IMR-90 (cell line): ENCODE data around the gene RAD51C. TPM values are rescaled to one million over a fixed set of nuclear protein-coding genes. Genes with fewer than 3 reads are reported as not detected.

Source experiments
- ATAC-seq: fragments of 200-7000 bp; cut with Tn5 transposase; 2 replicates; pipeline ENCODE4 v1.9.1; 2020; ENCODE audit warnings: low read depth, mild to moderate bottlenecking, moderate library complexity
- Bru-seq: library from RNA; stranded (reverse); fragments of 400-500 nt; gene quantifications from one replicate; lab custom pipeline; 2021; lab: Mats Ljungman, UMichigan
- BruChase-seq, 2 experiments: library from RNA; stranded (reverse); fragments of 400-500 nt; gene quantifications; one replicate each; lab custom pipeline; 2021; lab: Mats Ljungman, UMichigan
- BruUV-seq: library from RNA; stranded (reverse); fragments of 400-500 nt; replicated peaks from 2 replicates; lab custom pipeline; 2021; lab: Mats Ljungman, UMichigan
- CTCF ChIA-PET: fragments of 300-600 bp; formaldehyde crosslinking; extraction: SDS; loops from one replicate; lab custom pipeline; 2021; ENCODE audit warnings: antibody characterized with exemption; lab: Yijun Ruan, JAX
- POLR2A ChIA-PET: fragments of 300-600 bp; sonication (Branson Sonifier 250); formaldehyde crosslinking; loops from one replicate; lab custom pipeline; 2022; ENCODE audit warnings: antibody characterized with exemption; ENCODE audit not compliant: unreplicated experiment; lab: Charles Lee
- DNase-seq: peaks from one replicate; pipeline ENCODE4 v3.0.0; 2013
- H2AFZ ChIP-seq: replicated peaks from 2 replicates; pipeline ENCODE3; 2013; ENCODE audit warnings: low read length, mild to moderate bottlenecking; ENCODE audit not compliant: poor library complexity
- H2AK5ac ChIP-seq: 2 replicates; pipeline ENCODE4 v1.6.1; 2013; ENCODE audit warnings: low read depth, low read length, inconsistent platforms
- H2AK9ac ChIP-seq: replicated peaks from 2 replicates; pipeline ENCODE3; 2013; ENCODE audit warnings: mild to moderate bottlenecking, low read depth, low read length, moderate library complexity; ENCODE audit not compliant: poor library complexity
- H2BK120ac ChIP-seq: 2 replicates; pipeline ENCODE4 v1.6.1; 2013; ENCODE audit warnings: low read depth, low read length, inconsistent platforms
- H2BK15ac ChIP-seq: 3 replicates; pipeline ENCODE4 v1.6.1; 2013; ENCODE audit warnings: low read depth, low read length, inconsistent platforms
- H2BK20ac ChIP-seq: 2 replicates; pipeline ENCODE4 v1.6.1; 2013; ENCODE audit warnings: low read depth, mild to moderate bottlenecking, inconsistent platforms, low read length, moderate library complexity
- H2BK5ac ChIP-seq: 2 replicates; pipeline ENCODE4 v1.6.1; 2013; ENCODE audit warnings: mild to moderate bottlenecking, low read depth, low read length, inconsistent platforms; ENCODE audit not compliant: poor library complexity, severe bottlenecking
- H3K14ac ChIP-seq: replicated peaks from 2 replicates; pipeline ENCODE4 v1.6.1; 2013; ENCODE audit warnings: low read depth, low read length, inconsistent platforms
- H3K18ac ChIP-seq: 2 replicates; pipeline ENCODE4 v1.6.1; 2013; ENCODE audit warnings: low read depth, low read length, control low read depth
- H3K23ac ChIP-seq: 2 replicates; pipeline ENCODE4 v1.6.1; 2013; ENCODE audit warnings: low read depth, low read length, inconsistent platforms
- H3K27ac ChIP-seq: 2 replicates; pipeline ENCODE4 v1.5.1; 2013; ENCODE audit warnings: mild to moderate bottlenecking, control low read depth, low read length; ENCODE audit not compliant: insufficient read depth
- H3K27me3 ChIP-seq: 2 replicates; pipeline ENCODE4 v1.6.1; 2013; ENCODE audit warnings: low read length; ENCODE audit not compliant: control insufficient read depth, insufficient read depth
- H3K36me3 ChIP-seq: 2 replicates; pipeline ENCODE4 v1.6.1; 2013; ENCODE audit warnings: low read length, mixed read lengths; ENCODE audit not compliant: control insufficient read depth, insufficient read depth
- H3K4ac ChIP-seq: 2 replicates; pipeline ENCODE4 v1.6.1; 2013; ENCODE audit warnings: low read depth, low read length, inconsistent platforms
- H3K4me1 ChIP-seq: 2 replicates; pipeline ENCODE4 v1.6.1; 2013; ENCODE audit warnings: low read length, mixed read lengths; ENCODE audit not compliant: control insufficient read depth, insufficient read depth
- H3K4me2 ChIP-seq: 2 replicates; pipeline ENCODE4 v1.6.1; 2013; ENCODE audit warnings: low read depth, mild to moderate bottlenecking, control low read depth, low read length, moderate library complexity
- H3K4me3 ChIP-seq: 2 replicates; pipeline ENCODE4 v1.5.1; 2013; ENCODE audit warnings: low read depth, mild to moderate bottlenecking, control low read depth, low read length, moderate library complexity; ENCODE audit not compliant: insufficient read depth
- H3K56ac ChIP-seq: 2 replicates; pipeline ENCODE4 v1.6.1; 2013; ENCODE audit warnings: low read length, inconsistent platforms; ENCODE audit not compliant: insufficient read depth; ENCODE audit errors: extremely low read depth
- H3K79me1 ChIP-seq, 2 experiments: 2 replicates each; pipeline ENCODE4 v1.6.1; 2013; ENCODE audit warnings: low read length in 2 of 2, inconsistent platforms in 1 of 2, low read depth in 1 of 2
- H3K9ac ChIP-seq: 2 replicates; pipeline ENCODE4 v1.6.1; 2013; ENCODE audit warnings: low read depth, low read length, control low read depth
- H3K9me1 ChIP-seq: 2 replicates; pipeline ENCODE4 v1.6.1; 2013; ENCODE audit warnings: low read length, inconsistent platforms; ENCODE audit not compliant: insufficient read depth
- H3K9me3 ChIP-seq: 2 replicates; pipeline ENCODE4 v1.6.1; 2013; ENCODE audit warnings: low read length; ENCODE audit not compliant: control insufficient read depth, insufficient read depth
- H4K20me1 ChIP-seq: 2 replicates; pipeline ENCODE4 v1.6.1; 2013; ENCODE audit warnings: low read length, inconsistent platforms; ENCODE audit not compliant: insufficient read depth
- H4K5ac ChIP-seq: 2 replicates; pipeline ENCODE4 v1.6.1; 2013; ENCODE audit warnings: mild to moderate bottlenecking, low read depth, low read length, control low read depth
- H4K8ac ChIP-seq, 2 experiments: 2 replicates each; pipeline ENCODE4 v1.6.1; 2013; ENCODE audit warnings: low read depth in 2 of 2, low read length in 2 of 2, control low read depth in 1 of 2, inconsistent platforms in 1 of 2
- H4K91ac ChIP-seq: 2 replicates; pipeline ENCODE4 v1.6.1; 2013; ENCODE audit warnings: low read depth, low read length, inconsistent platforms; ENCODE audit not compliant: insufficient read depth
- BHLHE40 ChIP-seq: fragments of 150-350 bp; IDR thresholded peaks from 2 replicates; pipeline ENCODE4 v1.6.1; 2016; ENCODE audit warnings: mild to moderate bottlenecking, low read depth, low read length
- MAZ ChIP-seq: IDR thresholded peaks from 2 replicates; pipeline ENCODE4 v1.6.1; 2012; ENCODE audit warnings: low read depth, mild to moderate bottlenecking, low read length, improper control_type of control experiment, moderate library complexity, borderline replicate concordance
- MXI1 ChIP-seq: IDR thresholded peaks from 2 replicates; pipeline ENCODE4 v1.6.1; 2012; ENCODE audit warnings: low read depth, mild to moderate bottlenecking, low read length, moderate library complexity, borderline replicate concordance
- POLR2A ChIP-seq: IDR thresholded peaks from 2 replicates; pipeline ENCODE4 v1.6.1; 2012; ENCODE audit warnings: mild to moderate bottlenecking, low read depth, low read length
- RFX5 ChIP-seq: IDR thresholded peaks from 2 replicates; pipeline ENCODE4 v1.8.0; 2012; ENCODE audit warnings: low read depth, mild to moderate bottlenecking, low read length, moderate library complexity
- USF2 ChIP-seq: fragments of 150-350 bp; IDR thresholded peaks from 2 replicates; pipeline ENCODE4 v1.6.1; 2017; ENCODE audit warnings: mild to moderate bottlenecking, antibody characterized with exemption, low read length, low read depth
- WGBS, 2 experiments: methylation state at CpG; one replicate each; pipeline versions ENCODE4 v1.1.5 to v1.1.7; 2013; ENCODE audit warnings: missing lambda C conversion rate in 2 of 2; ENCODE audit not compliant: insufficient read length in 1 of 2; ENCODE audit errors: extremely low coverage in 2 of 2; 5-methylcytosine and 5-hydroxymethylcytosine counted together
- dilution Hi-C: fragments of 300-500 bp; cut with HindIII; formaldehyde crosslinking; loops from one replicate; pipeline ENCODE4 v1.14.3; 2018; ENCODE audit warnings: low sequenced_read_pairs; ENCODE audit not compliant: unreplicated experiment
- in situ Hi-C: fragments of 300-500 bp; cut with MboI; formaldehyde crosslinking; loops from 3 replicates; pipeline ENCODE4 v1.14.3; 2019; ENCODE audit warnings: low sequenced_read_pairs, inconsistent platforms, mixed read lengths
- intact Hi-C: fragments of 100-400 bp; cut with micrococcal nuclease; formaldehyde crosslinking; loops from 2 replicates; pipeline ENCODE4 v1.10.0; 2022
- long read RNA-seq: library from polyadenylated mRNA; unstranded; transcript quantifications from one replicate; pipeline ENCODE4 v2.0.0, GENCODE V29; 2021; ENCODE audit not compliant: unreplicated experiment
- polyA plus RNA-seq, 3 experiments: library from polyadenylated mRNA; depleted of rRNA; stranded (reverse); fragments of >200 nt; gene quantifications; 2 replicates each; pipeline ENCODE4 v1.2.3, GENCODE V29; 2012; ENCODE audit warnings: low replicate concordance in 1 of 3
- total RNA-seq: library from RNA; depleted of rRNA; stranded (reverse); fragments of >200 nt; gene quantifications from 2 replicates; pipeline ENCODE4 v1.2.3, GENCODE V29; 2012; rRNA removed

RAD51C gene
- total RNA-seq (21.1 and 28.6 TPM in 2 replicates), polyA plus RNA-seq (2012; rRNA removed) (21.4 and 28.3 TPM in 2 replicates), Bru-seq, nascent RNA (percentile 50 among the genes with signal in this experiment), BruChase-seq, experiment 1, labeled RNA remaining after a 6-hour chase (percentile 62 among the genes with signal in this experiment), BruChase-seq, experiment 2, labeled RNA remaining after a 2-hour chase (percentile 50 among the genes with signal in this experiment)
- polyA plus RNA-seq (2012; cell fraction: cytosol; rRNA removed): 4.9 and 5.6 TPM in 2 replicates
- polyA plus RNA-seq (2012; cell fraction: nucleus; rRNA removed; ENCODE audit: low replicate concordance): 2.0 and 8.6 TPM in 2 replicates
- long read RNA-seq, transcript RAD51C-201 (9 exons, 2,591 nt): major isoform, 5 of 17 reads
- long read RNA-seq, partial matches to known transcripts: 2 of 17 reads
- long read RNA-seq, other reads (novel, unspliced or antisense): 8 of 17 reads

- ChIA-PET CTCF (interaction anchor here (0.5 to 1.4 kb wide), 4 partner anchors 19 to 1008 kb away, joined by 3 to 4 read pairs (median 3); no protein-coding TSS in a partner anchor), POLR2A (interaction anchor here (0.5 kb wide), 2 partner anchors 33 to 173 kb away, joined by 3 read pairs; no protein-coding TSS in a partner anchor)
- Histone ChIP-seq H3K79me1 (peaks cover 9 to 32% of the 10 kb centered on the region in 2 experiments), H3K14ac (peak within 1 kb of the TSS; percentile 97), H3K9me3 (no peaks in the 10 kb centered on the region; the same call in 1 of the 2 replicates), H3K27ac (peak within 1 kb of the TSS; percentile 67), H3K56ac (peak within 1 kb of the TSS; percentile 82), H3K9ac (peak within 1 kb of the TSS; percentile 65), H3K27me3 (no peaks in the 10 kb centered on the region), H2BK120ac (peak within 1 kb of the TSS; percentile 75), H3K36me3 (no peaks in the 10 kb centered on the region), H3K4ac (peak within 1 kb of the TSS; percentile 95), H3K23ac (peak within 1 kb of the TSS; percentile 85), H2BK5ac (peak within 1 kb of the TSS; percentile 66), H3K4me2 (peak within 1 kb of the TSS; percentile 78), H4K5ac (peak within 1 kb of the TSS; percentile 96), H4K8ac (peak within 1 kb of the TSS; percentile 100), H3K4me1 (peaks cover 3% of the 10 kb centered on the region), H3K18ac (peak within 1 kb of the TSS; percentile 53), H2AK9ac (peak within 1 kb of the TSS; percentile 71), H4K20me1 (no peaks in the 10 kb centered on the region), H2BK15ac (peak within 1 kb of the TSS; percentile 63; the same call in 1 of the 3 replicates), H4K91ac (peak within 1 kb of the TSS; percentile 91), H2AK5ac (peak within 1 kb of the TSS; percentile 89), H2AFZ (peak within 1 kb of the TSS; percentile 99), H3K4me3 (peak within 1 kb of the TSS; percentile 93), H3K9me1 (peaks cover 2% of the 10 kb centered on the region; the same call in 1 of the 2 replicates), H2BK20ac (no peak within 1 kb of the TSS; the same call in 1 of the 2 replicates)
- BruUV-seq: TSS peak; percentile 76
- intact Hi-C loops (loop anchor here (1.0 to 5.0 kb wide), 3 partner anchors 60 to 174 kb away; no protein-coding TSS in a partner anchor), dilution Hi-C loops (no loop called here), in situ Hi-C loops (no loop called here)
- 2% methylated on average over 20 of the region's 50 CpGs; no CpG with 5 or more reads in 1 of the 2 experiments for WGBS, 2 experiments
- peak; percentile 26; the same call in 1 of the 2 replicates for TF ChIP-seq POLR2A
- peak; percentile 30; the same call in 1 of the 2 replicates for TF ChIP-seq USF2
- peak; percentile 57; the same call in 1 of the 2 replicates for TF ChIP-seq MXI1
- peak; percentile 40; the same call in 1 of the 2 replicates for TF ChIP-seq MAZ
- peak; percentile 79 for TF ChIP-seq BHLHE40
- no peak for TF ChIP-seq RFX5
- DNase-seq: peak; percentile 83
- ATAC-seq: peak; percentile 99
Measured at GRCh38 chr17:58692239-58693055, at the start of gene RAD51C. Gene RAD51C, plus strand, starts transcription at chr17:58692602. Its CDS starts 42 bp downstream, at chr17:58692644.
